Transverse colon (tissue), 4 donors: ENCODE results near the gene TNP2. TPM values are rescaled to one million over a fixed set of nuclear protein-coding genes. Genes with fewer than 3 reads are reported as not detected.

Source experiments
- DNase-seq: peaks from one replicate; pipeline ENCODE4 v3.0.0-alpha.2; 2019
- H3K27ac ChIP-seq, 4 donors: fragments of 200-600 bp; sonication (generic); 2 replicates each; pipeline ENCODE4 v1.5.1; 2016 to 2018; ENCODE audit warnings: inconsistent platforms in 4 of 4
- H3K27me3 ChIP-seq: fragments of 200-600 bp; sonication (generic); 2 replicates; pipeline ENCODE4 v1.5.1; 2017; ENCODE audit warnings: inconsistent platforms
- H3K36me3 ChIP-seq, 4 donors: fragments of 200-600 bp; sonication (generic); 2 replicates each; pipeline ENCODE4 v1.5.1; 2017 to 2019; ENCODE audit warnings: inconsistent platforms in 4 of 4
- H3K4me1 ChIP-seq, 4 donors: fragments of 200-600 bp; sonication (generic); 2 replicates each; pipeline ENCODE4 v1.5.1; 2017 to 2020; ENCODE audit warnings: inconsistent platforms in 4 of 4
- H3K4me3 ChIP-seq, 4 donors: fragments of 200-600 bp; sonication (generic); 1 replicate in 1 of 4; 2 replicates in 3 of 4; pipeline versions ENCODE4 v1.5.1 to v1.6.1; 2017 to 2019; ENCODE audit warnings: inconsistent platforms in 4 of 4
- H3K9me3 ChIP-seq, 2 donors: fragments of 200-600 bp; sonication (generic); 2 replicates each; pipeline ENCODE4 v1.5.1; 2017 to 2019; ENCODE audit warnings: inconsistent platforms in 2 of 2
- EP300 ChIP-seq: sonication (generic); formaldehyde crosslinking; IDR thresholded peaks from one replicate; pipeline ENCODE4 v1.6.1; 2017; ENCODE audit warnings: antibody characterized with exemption, low read depth
- POLR2A ChIP-seq: fragments of 450-650 bp; IDR thresholded peaks from one replicate; pipeline ENCODE4 v1.6.1; 2016; ENCODE audit warnings: antibody characterized with exemption, mild to moderate bottlenecking, moderate library complexity
- POLR2AphosphoS5 ChIP-seq, 3 donors: sonication (generic); formaldehyde crosslinking; IDR thresholded peaks; one replicate each; pipeline ENCODE4 v1.6.1; 2016; ENCODE audit warnings: antibody characterized with exemption in 3 of 3
- WGBS, 2 donors: methylation state at CpG; one replicate each; pipeline ENCODE4 v1.1.5; 2018; ENCODE audit warnings: low coverage in 1 of 2; 5-methylcytosine and 5-hydroxymethylcytosine counted together
- in situ Hi-C, 4 donors: fragments of 200-750 bp; cut with MboI; loops; one replicate each; pipeline versions ENCODE4 v1.15.0 to v1.15.1; 2017; ENCODE audit warnings: low sequenced_read_pairs in 3 of 4, low pct_ligation_motif_present in 1 of 4, low pct_unique_long_range_greater_than_20kb in 1 of 4
- intact Hi-C: fragments of 100-400 bp; cut with DNase I; formaldehyde crosslinking; loops from one replicate; pipeline ENCODE4 v1.15.1; 2023; ENCODE audit warnings: low total_unique reads
- total RNA-seq, 4 donors: library from RNA; depleted of rRNA; stranded (reverse); fragments of >200 nt; gene quantifications; one replicate each; pipeline ENCODE4 v1.1.0, GENCODE V29; 2016
- TF ChIP-seq, protein P1 (sequence below), 5 experiments: fragments of 200-600 bp in 3 of 5; fragments of 450-650 bp in 2 of 5; sonication (generic) in 3 of 5; IDR thresholded peaks; 1 replicate in 2 of 5; 2 replicates in 3 of 5; pipeline ENCODE4 v1.5.1; 2016 to 2017; ENCODE audit warnings: antibody characterized with exemption in 5 of 5, inconsistent platforms in 3 of 5, mild to moderate bottlenecking in 2 of 5, moderate library complexity in 1 of 5

TNP2 gene
- total RNA-seq, 4 donors from 2014 or later: not detected

DNA sequence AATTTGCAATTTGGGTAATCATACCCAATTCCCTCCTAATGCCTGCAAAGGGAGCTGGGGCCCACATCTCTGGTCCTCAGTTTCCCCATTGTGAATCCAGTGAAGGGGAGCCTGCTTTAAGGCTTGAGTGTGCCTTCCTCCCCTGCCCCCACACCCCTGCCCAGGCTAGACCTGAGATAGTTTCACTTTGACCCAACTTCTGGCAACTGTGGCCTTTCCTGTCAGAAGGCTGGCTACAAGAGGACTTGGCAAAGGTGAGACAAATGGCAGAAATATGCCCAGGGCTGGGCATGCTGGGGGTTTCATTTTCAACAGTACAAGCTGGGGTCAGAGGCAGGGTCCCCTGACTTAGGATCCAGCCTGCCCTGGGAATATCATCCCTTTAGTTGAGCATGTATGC is 23.1 kb downstream of the TNP2 start:
- H3K4me1 ChIP-seq: no peaks in the 10 kb centered on the region
- H3K36me3 ChIP-seq: no peaks in the 10 kb centered on the region
- TF ChIP-seq POLR2A (no peak), POLR2AphosphoS5 (IDR thresholded peaks at IDR 0.05) (no peak), EP300 (no peak)
- TF ChIP-seq, protein P1, sequence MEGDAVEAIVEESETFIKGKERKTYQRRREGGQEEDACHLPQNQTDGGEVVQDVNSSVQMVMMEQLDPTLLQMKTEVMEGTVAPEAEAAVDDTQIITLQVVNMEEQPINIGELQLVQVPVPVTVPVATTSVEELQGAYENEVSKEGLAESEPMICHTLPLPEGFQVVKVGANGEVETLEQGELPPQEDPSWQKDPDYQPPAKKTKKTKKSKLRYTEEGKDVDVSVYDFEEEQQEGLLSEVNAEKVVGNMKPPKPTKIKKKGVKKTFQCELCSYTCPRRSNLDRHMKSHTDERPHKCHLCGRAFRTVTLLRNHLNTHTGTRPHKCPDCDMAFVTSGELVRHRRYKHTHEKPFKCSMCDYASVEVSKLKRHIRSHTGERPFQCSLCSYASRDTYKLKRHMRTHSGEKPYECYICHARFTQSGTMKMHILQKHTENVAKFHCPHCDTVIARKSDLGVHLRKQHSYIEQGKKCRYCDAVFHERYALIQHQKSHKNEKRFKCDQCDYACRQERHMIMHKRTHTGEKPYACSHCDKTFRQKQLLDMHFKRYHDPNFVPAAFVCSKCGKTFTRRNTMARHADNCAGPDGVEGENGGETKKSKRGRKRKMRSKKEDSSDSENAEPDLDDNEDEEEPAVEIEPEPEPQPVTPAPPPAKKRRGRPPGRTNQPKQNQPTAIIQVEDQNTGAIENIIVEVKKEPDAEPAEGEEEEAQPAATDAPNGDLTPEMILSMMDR (IDR thresholded peaks at IDR 0.05): no peak
- DNase-seq: no peak
- intact Hi-C loops (no loop called here), in situ Hi-C loops (no loop called here)
- no peak overlapping the region for H3K4me3 ChIP-seq
- H3K27me3 ChIP-seq: no peaks in the 10 kb centered on the region
- no peak overlapping the region for H3K27ac ChIP-seq
- H3K9me3 ChIP-seq: no peaks in the 10 kb centered on the region

DNA sequence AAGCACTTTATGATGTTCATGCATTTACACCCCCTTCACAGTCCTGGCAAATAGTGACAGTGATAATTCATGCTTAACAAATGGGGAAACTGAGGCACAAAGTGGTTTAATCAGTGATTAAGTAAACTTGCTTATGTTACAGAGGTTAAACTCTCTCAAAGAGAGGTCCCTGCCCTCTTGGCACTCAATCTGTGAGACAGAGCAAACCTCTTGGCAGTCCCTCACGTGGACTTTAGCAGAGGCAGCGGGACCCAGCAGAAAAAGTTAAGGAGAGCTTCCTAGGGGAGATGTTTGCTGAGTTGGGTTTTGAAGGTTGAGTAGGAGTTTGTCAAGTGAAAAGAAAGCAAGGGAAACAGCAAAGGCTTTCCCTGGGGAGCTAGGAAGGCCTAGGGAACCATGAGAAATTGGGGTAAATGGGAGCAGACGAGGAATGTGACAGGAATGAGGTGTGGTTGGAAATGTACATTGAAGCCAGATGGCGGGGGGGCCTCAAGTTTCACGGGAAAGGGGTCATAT is 23.8 kb downstream of the TNP2 start:
- H3K36me3 ChIP-seq: no peaks in the 10 kb centered on the region
- intact Hi-C loops: no loop called here
- 83 to 84% methylated on average over 1 to 5 of the region's 5 CpGs for WGBS, 2 donors
- H3K27ac ChIP-seq: no peak overlapping the region
- no peaks in the 10 kb centered on the region for H3K9me3 ChIP-seq
- H3K4me1 ChIP-seq: no peaks in the 10 kb centered on the region
- no peak overlapping the region for H3K4me3 ChIP-seq
- in situ Hi-C loops: no loop called here
- no peaks in the 10 kb centered on the region for H3K27me3 ChIP-seq
- no peak for TF ChIP-seq EP300
- TF ChIP-seq, protein P1 (IDR thresholded peaks at IDR 0.05): no peak
- TF ChIP-seq POLR2A: no peak
- no peak for TF ChIP-seq POLR2AphosphoS5 (IDR thresholded peaks at IDR 0.05)
- no peak for DNase-seq

DNA sequence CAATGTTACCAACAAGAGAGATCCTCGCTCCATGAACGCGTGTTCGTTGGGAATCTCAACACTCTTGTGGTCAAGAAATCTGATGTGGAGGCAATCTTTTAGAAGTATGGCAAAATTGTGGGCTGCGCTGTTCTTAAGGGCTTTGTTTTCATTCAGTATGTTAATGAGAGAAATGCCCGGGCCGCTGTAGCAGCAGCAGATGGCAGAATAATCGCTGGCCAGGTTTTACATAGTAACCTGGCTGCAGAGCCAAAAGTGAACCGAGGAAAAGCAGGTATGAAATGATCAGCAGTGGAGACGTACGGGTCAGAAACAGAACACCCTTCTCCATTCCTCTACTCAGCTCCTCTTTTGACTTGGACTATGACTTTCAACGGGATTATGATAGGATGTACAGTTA is 26.5 kb downstream of the TNP2 start:
- no peaks in the 10 kb centered on the region for H3K4me1 ChIP-seq
- no peaks in the 10 kb centered on the region for H3K27me3 ChIP-seq
- intact Hi-C loops (no loop called here), in situ Hi-C loops (no loop called here)
- WGBS, 2 donors: 83 to 85% methylated on average over 11 to 12 of the region's 12 CpGs
- H3K27ac ChIP-seq: no peak overlapping the region
- H3K36me3 ChIP-seq: no peaks in the 10 kb centered on the region
- H3K9me3 ChIP-seq: no peaks in the 10 kb centered on the region
- DNase-seq: no peak
- TF ChIP-seq EP300 (no peak), POLR2A (no peak), POLR2AphosphoS5 (IDR thresholded peaks at IDR 0.05) (no peak)
- TF ChIP-seq, protein P1 (IDR thresholded peaks at IDR 0.05): no peak
- H3K4me3 ChIP-seq: no peak overlapping the region

DNA sequence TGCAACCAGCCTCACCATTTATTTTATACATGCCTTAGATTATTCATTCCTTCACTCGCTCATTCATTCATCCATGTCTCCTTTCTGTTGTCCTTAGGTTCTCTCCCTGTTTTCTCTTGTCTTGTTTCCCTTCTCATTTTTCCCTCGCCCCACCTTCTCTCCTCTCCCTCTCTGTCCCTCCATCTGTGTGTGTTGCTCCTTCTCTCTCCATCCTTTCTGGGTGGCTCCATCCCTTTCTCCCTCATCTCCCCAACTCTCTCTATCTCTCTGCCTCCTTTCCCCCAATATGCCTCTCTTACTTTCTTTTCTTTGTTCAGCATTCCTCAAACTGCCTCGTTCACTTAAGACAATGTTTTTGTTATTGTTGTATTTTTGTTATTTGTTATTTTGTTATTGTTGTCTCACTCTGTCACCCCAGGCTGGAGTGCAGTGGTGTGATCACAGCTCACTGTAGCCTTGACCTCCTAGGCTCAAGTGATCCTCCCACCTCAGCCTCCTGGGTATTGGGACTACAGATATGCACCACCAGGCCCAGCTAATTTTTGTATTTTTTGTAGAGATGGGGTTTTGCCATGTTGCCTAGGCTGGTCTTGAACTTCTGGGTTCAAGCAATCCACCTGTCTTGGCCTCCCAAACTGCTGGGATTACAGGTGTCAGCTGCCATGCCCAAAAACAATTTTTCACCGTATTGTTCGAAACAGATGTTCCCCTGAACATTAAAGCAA is 27.5 kb downstream of the TNP2 start:
- intact Hi-C loops (no loop called here), in situ Hi-C loops (no loop called here)
- no peaks in the 10 kb centered on the region for H3K9me3 ChIP-seq
- TF ChIP-seq, protein P1 (IDR thresholded peaks at IDR 0.05): no peak
- TF ChIP-seq POLR2AphosphoS5 (IDR thresholded peaks at IDR 0.05) (no peak), EP300 (no peak), POLR2A (no peak)
- H3K4me1 ChIP-seq: no peaks in the 10 kb centered on the region
- no peak overlapping the region for H3K27ac ChIP-seq
- no peak overlapping the region for H3K4me3 ChIP-seq
- H3K36me3 ChIP-seq: no peaks in the 10 kb centered on the region
- DNase-seq: no peak
- H3K27me3 ChIP-seq: no peaks in the 10 kb centered on the region
- WGBS, 2 donors: 87 to 93% methylated on average over 5 of the region's 5 CpGs
